ENCODE measurements around the gene SLCO3A1. TPM values are rescaled to one million over a fixed set of nuclear protein-coding genes. Genes with fewer than 3 reads are reported as not detected.
A peak's percentile ranks its signal among the peaks of the same experiment; 100 is the strongest.

The SLCO3A1 gene
- total and polyA plus RNA-seq, 12 donors: 33.9 to 57.2 (median 46.4) TPM

DNA sequence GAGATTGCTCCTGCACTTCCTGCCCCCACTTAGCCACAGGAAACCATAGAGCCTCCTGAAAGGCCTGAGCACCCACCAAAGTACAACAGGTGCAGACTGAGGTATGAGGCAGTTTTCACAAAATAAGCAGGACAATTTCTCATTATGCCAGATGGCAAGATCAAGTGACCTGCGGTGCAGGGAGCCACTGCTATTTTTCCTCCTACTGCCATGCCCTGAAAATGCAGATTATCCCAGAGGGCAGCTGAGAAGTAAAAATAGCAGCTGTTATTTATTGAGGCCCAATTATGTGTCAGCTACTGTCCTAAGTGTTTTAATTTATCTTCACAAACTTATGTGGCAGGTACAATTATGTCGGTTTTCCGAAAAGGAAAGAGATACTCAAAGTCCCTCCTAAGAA, 330.6 kb downstream of the SLCO3A1 start:
- DNase-seq (no peak), ATAC-seq (peak in 2 of 8 donors; percentile 37 to 53)
- H3K9me3 ChIP-seq: no peaks in the 10 kb centered on the region
- 50 to 71% methylated on average over 3 of the region's 3 CpGs for WGBS, 2 donors
- H3K27me3 ChIP-seq: peaks cover 0 to under 1% (median 0%) of the 10 kb centered on the region in 7 donors
- H3K4me1 ChIP-seq: peaks cover 0 to 14% (median 5%) of the 10 kb centered on the region in 9 donors
- TF ChIP-seq, protein P1, sequence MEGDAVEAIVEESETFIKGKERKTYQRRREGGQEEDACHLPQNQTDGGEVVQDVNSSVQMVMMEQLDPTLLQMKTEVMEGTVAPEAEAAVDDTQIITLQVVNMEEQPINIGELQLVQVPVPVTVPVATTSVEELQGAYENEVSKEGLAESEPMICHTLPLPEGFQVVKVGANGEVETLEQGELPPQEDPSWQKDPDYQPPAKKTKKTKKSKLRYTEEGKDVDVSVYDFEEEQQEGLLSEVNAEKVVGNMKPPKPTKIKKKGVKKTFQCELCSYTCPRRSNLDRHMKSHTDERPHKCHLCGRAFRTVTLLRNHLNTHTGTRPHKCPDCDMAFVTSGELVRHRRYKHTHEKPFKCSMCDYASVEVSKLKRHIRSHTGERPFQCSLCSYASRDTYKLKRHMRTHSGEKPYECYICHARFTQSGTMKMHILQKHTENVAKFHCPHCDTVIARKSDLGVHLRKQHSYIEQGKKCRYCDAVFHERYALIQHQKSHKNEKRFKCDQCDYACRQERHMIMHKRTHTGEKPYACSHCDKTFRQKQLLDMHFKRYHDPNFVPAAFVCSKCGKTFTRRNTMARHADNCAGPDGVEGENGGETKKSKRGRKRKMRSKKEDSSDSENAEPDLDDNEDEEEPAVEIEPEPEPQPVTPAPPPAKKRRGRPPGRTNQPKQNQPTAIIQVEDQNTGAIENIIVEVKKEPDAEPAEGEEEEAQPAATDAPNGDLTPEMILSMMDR (IDR thresholded peaks at IDR 0.05): no peak
- no peaks in the 10 kb centered on the region for H3K36me3 ChIP-seq
- no peak overlapping the region for H3K27ac ChIP-seq
- intact Hi-C loops (cut with DNase I): no loop called here
- no peak overlapping the region for H3K4me3 ChIP-seq

DNA sequence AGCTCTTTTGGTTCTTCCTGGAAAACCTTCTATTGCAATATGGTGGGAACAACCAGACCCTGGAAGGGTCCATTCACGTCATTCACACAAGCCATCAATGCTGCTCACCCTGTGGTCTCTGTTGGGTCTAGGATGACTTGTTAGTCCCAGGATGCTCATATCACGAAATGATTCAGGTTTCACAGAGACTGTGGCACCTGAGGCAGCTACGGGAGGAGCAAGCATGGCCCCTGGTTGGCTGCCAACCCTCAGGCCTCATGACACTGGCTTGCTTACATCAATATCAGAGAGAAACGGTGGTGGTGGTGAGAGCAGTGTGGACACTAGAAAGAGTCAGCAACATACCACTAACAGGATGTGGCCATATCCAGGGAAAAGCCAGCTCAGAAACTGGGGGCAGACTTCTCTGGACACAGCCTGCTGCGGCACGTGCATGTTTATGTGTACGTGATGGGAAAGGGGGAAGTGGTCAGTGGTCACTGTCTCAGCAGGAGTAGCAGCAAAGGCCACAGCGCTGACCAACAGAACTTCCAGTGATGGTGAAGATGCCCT, 331.2 kb downstream of the SLCO3A1 start:
- no peak for DNase-seq
- Histone ChIP-seq H3K4me3 (no peak overlapping the region), H3K27ac (no peak overlapping the region), H3K4me1 (peaks cover 0 to 14% (median 5%) of the 10 kb centered on the region in 9 donors), H3K36me3 (no peaks in the 10 kb centered on the region), H3K27me3 (no peaks in the 10 kb centered on the region), H3K9me3 (no peaks in the 10 kb centered on the region)
- ATAC-seq: no peak
- WGBS, 2 donors: 85 to 89% methylated on average over 8 of the region's 8 CpGs
- intact Hi-C loops (cut with DNase I): no loop called here
- TF ChIP-seq, protein P1 (IDR thresholded peaks at IDR 0.05): no peak

DNA sequence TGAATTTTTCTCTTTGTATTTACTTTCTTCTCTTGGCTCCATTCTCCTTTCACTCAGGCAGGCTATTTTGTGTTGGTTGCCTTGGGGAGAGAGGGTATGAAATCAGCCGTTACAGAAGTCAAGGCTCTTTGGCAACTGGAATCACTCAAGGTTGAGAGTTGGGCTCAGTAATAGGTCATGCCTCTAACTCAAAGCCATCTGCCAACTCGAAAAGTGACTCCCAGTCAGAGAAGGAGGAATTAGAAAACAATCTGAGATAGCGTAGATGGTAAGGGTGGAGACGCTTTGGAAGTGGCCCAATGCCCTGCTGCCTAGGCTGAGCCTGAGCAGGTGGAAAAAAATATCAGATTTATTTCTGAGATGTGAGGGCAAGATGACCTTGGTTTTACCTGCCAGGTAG, 334.5 kb downstream of the SLCO3A1 start:
- no peaks in the 10 kb centered on the region for H3K9me3 ChIP-seq
- intact Hi-C loops (cut with DNase I): no loop called here
- H3K36me3 ChIP-seq: no peaks in the 10 kb centered on the region
- DNase-seq (no peak), ATAC-seq (peak in 4 of 8 donors; percentile 11 to 67 (median 48))
- H3K4me1 ChIP-seq: peaks cover 0 to 14% (median 5%) of the 10 kb centered on the region in 9 donors
- H3K27ac ChIP-seq: no peak overlapping the region
- no peak overlapping the region for H3K4me3 ChIP-seq
- no peaks in the 10 kb centered on the region for H3K27me3 ChIP-seq
- TF ChIP-seq, protein P1 (IDR thresholded peaks at IDR 0.05): no peak
- 31 to 36% methylated on average over 4 of the region's 4 CpGs for WGBS, 2 donors

DNA sequence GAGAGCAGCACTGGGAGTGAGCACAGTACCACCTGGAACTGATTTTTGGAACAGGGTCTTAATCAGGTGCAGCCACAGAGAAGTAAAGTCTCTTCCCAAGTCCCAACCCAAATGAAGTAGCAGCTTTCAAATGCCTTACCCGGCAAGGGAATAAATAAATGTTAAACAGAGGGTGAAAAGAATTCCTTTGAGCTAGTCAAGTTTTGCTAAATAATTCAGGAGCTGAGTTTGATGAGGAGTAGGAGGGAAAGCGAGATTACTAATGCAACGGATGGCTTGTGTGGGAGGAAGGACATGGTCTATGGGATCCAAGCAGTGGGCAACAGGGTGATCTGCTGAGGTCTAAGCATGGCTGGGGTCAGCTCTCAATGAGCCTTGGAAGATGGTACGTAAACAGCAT, 335.7 kb downstream of the SLCO3A1 start:
- H3K27ac ChIP-seq: no peak overlapping the region
- H3K36me3 ChIP-seq: no peaks in the 10 kb centered on the region
- H3K9me3 ChIP-seq: no peaks in the 10 kb centered on the region
- ATAC-seq (no peak), DNase-seq (no peak)
- intact Hi-C loops (cut with DNase I): no loop called here
- TF ChIP-seq, protein P1 (IDR thresholded peaks at IDR 0.05): no peak
- no peaks in the 10 kb centered on the region for H3K27me3 ChIP-seq
- 83 to 88% methylated on average over 4 of the region's 4 CpGs for WGBS, 2 donors
- no peak overlapping the region for H3K4me3 ChIP-seq
- peaks cover 0 to 9% (median 2%) of the 10 kb centered on the region in 9 donors for H3K4me1 ChIP-seq

Data from heart right ventricle (tissue), 16 donors.